SIG-M5 (cell line): ENCODE results near the gene RANBP3L.

Experiments used
- DNase-seq: peaks from one replicate; lab custom pipeline; 2025; lab: John Stamatoyannopoulos, UW

RANBP3L gene

GRCh38 chr5:36243653-36244052, 58.0 kb downstream of the RANBP3L start:
- DNase-seq, result no peak

- no peak for DNase-seq
These were observed 58.9 kb downstream of the RANBP3L start for GRCh38 chr5:36242534-36243485.

GRCh38 chr5:36241631-36242533, 59.8 kb downstream of the RANBP3L start, which contains the start of gene NADK2:
Gene NADK2 (minus strand): TSS chr5:36241925. CDS start chr5:36241798, 127 bp downstream.
- peak; percentile 46 for DNase-seq

DNA sequence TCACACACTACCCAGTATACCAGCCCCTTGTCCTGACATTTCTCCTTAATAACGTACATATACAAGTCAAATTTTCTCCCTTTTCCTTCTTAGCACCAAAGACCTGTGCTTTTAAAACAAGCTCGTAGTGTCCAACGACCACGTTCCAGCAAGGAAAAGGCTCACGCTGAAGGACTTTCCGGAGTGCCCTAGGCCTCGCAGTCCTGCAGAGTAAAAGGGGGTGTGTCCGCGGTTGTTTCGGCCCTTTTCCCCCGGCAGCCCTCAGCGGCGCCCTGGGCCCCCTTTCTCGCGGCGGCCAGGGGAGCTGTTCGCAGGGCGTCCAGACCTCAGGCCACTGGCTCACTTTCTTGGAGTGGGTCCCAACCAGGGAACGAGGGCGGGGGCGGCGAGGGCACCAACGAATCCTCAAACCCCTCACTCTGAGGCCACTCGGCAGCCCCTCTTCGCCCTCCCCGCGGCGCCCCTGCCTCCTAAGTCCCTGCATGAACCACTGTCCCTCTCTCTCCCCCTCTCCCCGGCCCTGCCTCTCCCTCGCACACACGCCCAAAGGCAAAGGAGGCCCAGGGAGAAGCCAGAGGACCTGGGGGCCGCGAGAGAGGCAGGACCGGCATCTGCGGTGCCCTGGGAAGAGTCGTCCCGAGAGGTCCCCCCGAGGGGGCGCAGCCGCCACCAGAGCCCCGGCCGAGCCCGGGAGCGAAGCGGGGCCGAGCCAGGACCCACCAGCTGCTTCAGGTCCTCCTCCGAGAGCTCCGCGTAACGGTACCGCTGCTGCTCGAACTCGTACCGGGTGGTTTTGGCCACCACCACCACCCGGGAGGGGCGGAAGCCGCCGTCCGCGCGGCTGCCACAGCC, 60.7 kb downstream of the RANBP3L start:
- DNase-seq, result no peak

GRCh38 chr5:36239370-36240293, 62.1 kb downstream of the RANBP3L start:
- DNase-seq, result no peak

- DNase-seq, result no peak
These were observed 63.0 kb downstream of the RANBP3L start for GRCh38 chr5:36238502-36239295.

- no peak for DNase-seq
These were observed 64.0 kb downstream of the RANBP3L start for GRCh38 chr5:36237751-36238150.

DNA sequence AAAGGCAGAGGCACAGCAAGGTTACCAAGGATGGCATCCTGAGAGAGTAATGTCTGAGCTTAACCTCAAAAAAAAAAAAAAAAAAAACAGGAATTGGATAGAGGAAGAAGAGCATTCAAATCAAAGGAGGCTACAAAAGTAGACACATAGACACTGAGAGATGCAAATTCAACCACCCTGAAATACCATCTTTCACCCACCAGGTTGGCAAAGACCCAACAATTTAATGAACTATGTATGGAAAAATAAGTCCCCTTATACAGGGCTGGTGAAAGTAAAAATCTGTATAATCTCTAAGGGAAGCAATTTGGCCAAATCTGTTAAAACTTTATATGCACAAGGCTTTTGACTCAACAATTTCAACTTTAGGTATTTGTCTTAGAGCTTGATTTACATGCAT, 64.9 kb downstream of the RANBP3L start:
- no peak for DNase-seq

DNA sequence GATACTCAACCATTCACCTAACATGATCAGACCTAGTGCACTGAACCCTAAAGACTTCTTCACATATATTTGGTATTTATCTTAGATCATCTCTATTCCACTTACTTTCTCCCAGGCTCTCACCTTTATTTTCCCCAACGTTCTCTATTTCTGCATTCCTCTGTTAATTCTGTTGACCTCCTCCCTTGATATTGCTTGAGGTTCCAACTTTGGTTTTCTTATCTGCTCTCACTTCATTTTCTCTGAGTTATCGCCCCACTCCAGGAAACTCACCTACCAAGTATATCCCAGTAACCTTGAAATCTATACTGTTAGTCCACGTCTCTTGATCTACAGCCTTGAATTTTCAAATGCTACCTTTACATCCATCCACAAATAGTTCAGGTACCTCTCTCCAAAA, 69.2 kb downstream of the RANBP3L start:
- DNase-seq, result no peak

GRCh38 chr5:36230151-36230790, 71.4 kb downstream of the RANBP3L start:
- no peak for DNase-seq

DNA sequence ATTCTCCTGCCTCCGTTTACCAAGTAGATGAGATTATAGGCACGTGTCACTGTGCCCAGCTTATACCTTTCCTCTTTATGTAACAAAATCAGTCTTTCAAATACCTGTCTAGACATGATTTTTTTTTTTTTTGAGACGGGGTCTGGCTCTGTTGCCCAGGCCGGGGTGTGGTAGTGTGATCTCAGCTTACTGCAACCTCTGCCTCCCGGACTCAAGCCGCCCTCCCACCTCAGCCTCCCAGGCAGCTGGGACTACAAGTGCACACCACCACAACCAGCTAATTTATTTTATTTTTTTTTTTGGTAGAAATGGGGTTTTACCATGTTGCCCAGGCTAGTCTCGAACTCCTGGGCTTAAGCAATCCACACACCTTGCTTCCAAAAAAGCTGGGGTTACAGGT, 73.2 kb downstream of the RANBP3L start:
- no peak for DNase-seq

DNA sequence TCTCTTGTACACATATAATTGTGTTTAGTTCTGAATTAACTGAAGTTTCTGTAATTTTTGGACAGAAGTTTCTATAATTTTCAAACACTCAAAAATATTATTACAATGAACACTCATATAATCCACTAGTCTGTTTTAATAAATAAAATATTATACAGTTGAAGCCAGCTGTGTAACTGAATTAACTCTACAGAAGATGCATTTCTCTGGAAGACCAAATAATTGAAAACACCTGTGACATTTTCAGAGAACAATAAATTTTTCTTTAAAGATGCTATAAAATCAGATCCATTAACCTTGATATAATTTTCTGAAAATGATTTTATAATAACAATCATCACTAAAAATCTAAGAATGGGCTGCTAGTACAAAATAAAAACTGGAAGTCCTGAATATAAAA, 74.7 kb downstream of the RANBP3L start:
- no peak for DNase-seq

- no peak for DNase-seq
These were observed 79.1 kb downstream of the RANBP3L start for GRCh38 chr5:36222620-36223019.

DNA sequence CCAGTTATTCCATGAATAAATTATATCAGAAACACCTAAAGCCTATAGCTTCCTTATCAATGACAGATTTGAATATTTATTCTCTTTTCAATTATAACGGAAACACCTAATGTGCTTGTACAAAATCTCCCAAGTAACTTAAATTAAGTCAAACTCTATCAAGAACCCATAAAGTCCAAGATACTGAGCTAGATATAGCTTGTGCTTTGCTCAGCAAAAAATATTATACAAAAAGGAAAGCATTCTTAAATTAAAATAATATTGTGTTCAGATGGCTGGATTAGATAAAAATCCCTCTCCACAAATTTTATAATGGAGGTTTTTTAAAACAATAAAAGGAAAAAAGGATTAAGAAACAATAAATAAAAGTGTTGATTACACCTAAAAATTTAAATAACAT, 83.7 kb downstream of the RANBP3L start:
- no peak for DNase-seq

DNA sequence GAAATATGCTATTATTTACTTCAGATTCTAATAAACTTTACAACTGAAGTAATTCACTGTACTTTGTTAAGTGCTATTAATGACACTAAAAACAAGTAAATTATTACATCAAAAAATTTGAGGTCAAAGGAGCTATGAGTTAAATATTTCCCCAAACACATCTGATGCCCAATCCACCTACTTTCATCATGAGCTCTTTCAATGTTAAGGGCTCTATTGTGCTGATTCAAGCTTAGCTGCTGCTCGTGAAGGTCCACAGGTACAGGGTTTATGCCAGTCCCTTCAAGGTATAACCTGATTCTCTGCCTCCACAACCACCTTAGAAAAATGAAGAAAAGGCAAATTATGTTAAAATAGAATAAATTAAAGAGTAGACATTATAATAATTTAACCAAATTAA, 84.1 kb downstream of the RANBP3L start:
- no peak for DNase-seq

DNA sequence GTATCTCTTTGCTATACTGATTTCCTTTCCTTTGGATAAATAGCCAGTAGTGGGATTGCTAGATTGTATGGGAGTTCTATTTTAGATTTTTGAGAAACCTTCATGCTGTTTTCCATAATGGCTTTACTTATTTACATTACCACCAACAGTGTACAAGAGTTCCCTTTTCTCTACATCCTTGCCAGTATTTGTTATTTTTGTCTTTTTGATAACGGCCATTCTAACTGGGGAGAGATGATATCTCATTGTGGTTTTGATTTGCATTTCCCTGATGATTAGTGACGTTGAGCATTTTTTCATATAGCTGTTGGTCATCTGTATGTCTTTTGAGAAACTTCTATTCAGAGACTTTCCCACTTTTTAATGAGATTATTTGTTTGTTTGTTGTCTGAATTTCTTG, 85.8 kb downstream of the RANBP3L start:
- no peak for DNase-seq

- no peak for DNase-seq
These were observed 87.3 kb downstream of the RANBP3L start for GRCh38 chr5:36214436-36214835.

DNA sequence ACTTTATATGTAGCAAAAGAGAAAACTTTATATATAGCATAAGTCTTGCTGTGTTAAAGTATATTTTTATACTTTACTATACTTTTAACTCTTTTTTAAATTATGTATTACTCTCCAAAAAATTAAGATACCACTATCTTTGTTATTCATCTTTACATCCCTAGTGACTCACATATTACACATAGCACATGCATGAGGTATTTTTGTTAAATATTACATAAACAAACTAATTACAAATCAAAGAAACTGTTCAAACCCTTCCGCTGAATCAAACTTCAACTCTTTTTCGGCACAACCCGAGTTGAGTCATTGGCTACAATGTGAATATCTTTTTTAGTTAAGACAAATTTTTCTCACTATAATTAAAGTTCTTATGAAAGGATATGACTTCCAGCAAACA, 92.0 kb downstream of the RANBP3L start:
- no peak for DNase-seq

DNA sequence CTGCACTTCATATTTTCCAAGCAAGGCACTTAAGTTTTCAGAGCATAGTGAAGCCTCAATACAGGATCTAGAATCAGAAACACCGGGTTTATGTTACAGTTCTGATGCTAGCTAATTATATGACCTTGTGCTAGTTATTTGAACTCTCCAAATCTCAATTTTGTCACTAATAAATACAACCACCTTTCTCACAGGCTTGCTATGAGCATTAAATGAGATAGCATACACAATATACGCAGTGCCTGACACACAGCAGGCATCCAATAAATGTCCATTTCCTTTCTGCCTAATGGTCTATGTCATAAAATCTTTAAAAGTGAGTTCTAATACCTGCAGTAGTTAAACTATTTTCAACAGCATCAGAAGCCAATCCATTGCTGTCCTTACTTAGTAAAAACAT, 92.9 kb downstream of the RANBP3L start:
- no peak for DNase-seq
